Measurements from ENCODE around the gene RFT1. TPM values are rescaled to one million over a fixed set of nuclear protein-coding genes. Genes with fewer than 3 reads are reported as not detected.

Gene RFT1
- total RNA-seq, 1 experiment from 2014 or later = 22.7 TPM

Other genes with a start within 250 kb of the RFT1 start
- 17.2 and 18.0 TPM in 2 replicates for gene STIMATE, start 232.9 kb downstream of the RFT1 start, total RNA-seq (2014; rRNA removed; shearing (Covaris generic))
- 16.4 and 19.4 TPM in 2 replicates for gene SFMBT1, start 84.4 kb downstream of the RFT1 start, total RNA-seq (2014; rRNA removed; shearing (Covaris generic))
- gene PRKCD, start 30.8 kb upstream of the RFT1 start, total RNA-seq (2014; rRNA removed; shearing (Covaris generic)) = 3.3 and 4.0 TPM in 2 replicates
- gene TKT, start 125.6 kb upstream of the RFT1 start, total RNA-seq (2014; rRNA removed; shearing (Covaris generic)) = 775 and 835 TPM in 2 replicates
- 15.6 and 18.6 TPM in 2 replicates for gene DCP1A, start 217.1 kb upstream of the RFT1 start, total RNA-seq (2014; rRNA removed; shearing (Covaris generic))

Measured in SK-MEL-5 (cell line).